Measurements from ENCODE around the gene FOXN3.

FOXN3 gene

GRCh38 chr14:89399157-89399556 is 17.9 kb downstream of the FOXN3 start:
- WGBS (ENCODE audit: insufficient coverage, insufficient read length): no CpG with 5 or more reads among the region's 7 CpGs
- DNase-seq (ENCODE audit: low read depth, low spot score): no peak
- Histone ChIP-seq H3K4me3 (ENCODE audit: low read length) (no peak overlapping the region), H3K36me3 (ENCODE audit: control insufficient read depth, insufficient read depth, low read length) (no peaks in the 10 kb centered on the region), H3K27ac (ENCODE audit: low read length) (no peak overlapping the region), H3K4me1 (ENCODE audit: control insufficient read depth, insufficient read depth, low read length) (peaks cover 4% of the 10 kb centered on the region; the same call in 1 of the 2 replicates), H3K27me3 (ENCODE audit: control insufficient read depth, insufficient read depth, low read length) (no peaks in the 10 kb centered on the region), H3K9me3 (ENCODE audit: control insufficient read depth, insufficient read depth, low read length) (no peaks in the 10 kb centered on the region)

DNA sequence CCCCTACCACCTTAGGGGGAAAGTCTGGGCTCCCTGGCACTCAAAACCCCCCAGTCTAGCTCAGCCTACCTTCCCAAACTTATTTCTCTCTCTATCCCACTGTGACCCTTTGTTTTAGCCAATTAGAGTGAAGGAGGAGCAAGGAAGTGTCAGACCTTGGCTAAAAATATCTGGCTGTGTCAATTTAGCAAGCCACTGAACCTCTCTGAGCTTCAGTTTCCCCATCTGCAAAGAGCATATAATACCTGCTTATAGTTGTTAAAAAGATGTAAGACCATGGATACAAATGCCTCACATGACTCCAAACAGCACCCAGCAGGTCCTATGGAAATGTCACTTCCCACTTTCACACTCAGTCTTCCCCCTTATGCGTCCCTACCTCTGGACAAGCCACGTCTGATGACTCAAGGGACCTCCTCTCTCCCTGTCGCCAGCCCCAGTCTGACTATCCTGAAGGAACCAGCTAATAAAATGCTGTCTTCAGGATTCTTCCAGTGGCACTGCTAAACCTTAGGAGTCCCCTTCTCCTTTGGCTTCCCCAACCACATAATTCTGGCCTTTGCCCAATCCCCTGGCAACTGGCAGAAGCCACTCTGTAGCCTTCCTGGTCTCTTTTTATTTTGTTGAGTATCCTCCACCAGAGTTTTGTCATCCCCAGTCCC is 19.3 kb downstream of the FOXN3 start:
- no CpG with 5 or more reads among the region's 3 CpGs for WGBS (ENCODE audit: insufficient coverage, insufficient read length)
- no peak for DNase-seq (ENCODE audit: low read depth, low spot score)
- Histone ChIP-seq H3K27me3 (ENCODE audit: control insufficient read depth, insufficient read depth, low read length) (no peaks in the 10 kb centered on the region), H3K36me3 (ENCODE audit: control insufficient read depth, insufficient read depth, low read length) (no peaks in the 10 kb centered on the region), H3K4me3 (ENCODE audit: low read length) (no peak overlapping the region), H3K27ac (ENCODE audit: low read length) (no peak overlapping the region), H3K4me1 (ENCODE audit: control insufficient read depth, insufficient read depth, low read length) (peaks cover 4% of the 10 kb centered on the region; the same call in 1 of the 2 replicates), H3K9me3 (ENCODE audit: control insufficient read depth, insufficient read depth, low read length) (no peaks in the 10 kb centered on the region)

- Histone ChIP-seq H3K4me3 (ENCODE audit: low read length) (no peak overlapping the region), H3K4me1 (ENCODE audit: control insufficient read depth, insufficient read depth, low read length) (peaks cover 4% of the 10 kb centered on the region; the same call in 1 of the 2 replicates), H3K36me3 (ENCODE audit: control insufficient read depth, insufficient read depth, low read length) (no peaks in the 10 kb centered on the region), H3K9me3 (ENCODE audit: control insufficient read depth, insufficient read depth, low read length) (no peaks in the 10 kb centered on the region), H3K27ac (ENCODE audit: low read length) (no peak overlapping the region), H3K27me3 (ENCODE audit: control insufficient read depth, insufficient read depth, low read length) (no peaks in the 10 kb centered on the region)
- DNase-seq (ENCODE audit: low read depth, low spot score): no peak
- no CpG with 5 or more reads among the region's 4 CpGs for WGBS (ENCODE audit: insufficient coverage, insufficient read length)
Measured at GRCh38 chr14:89394972-89395371, 22.1 kb downstream of the FOXN3 start.

DNA sequence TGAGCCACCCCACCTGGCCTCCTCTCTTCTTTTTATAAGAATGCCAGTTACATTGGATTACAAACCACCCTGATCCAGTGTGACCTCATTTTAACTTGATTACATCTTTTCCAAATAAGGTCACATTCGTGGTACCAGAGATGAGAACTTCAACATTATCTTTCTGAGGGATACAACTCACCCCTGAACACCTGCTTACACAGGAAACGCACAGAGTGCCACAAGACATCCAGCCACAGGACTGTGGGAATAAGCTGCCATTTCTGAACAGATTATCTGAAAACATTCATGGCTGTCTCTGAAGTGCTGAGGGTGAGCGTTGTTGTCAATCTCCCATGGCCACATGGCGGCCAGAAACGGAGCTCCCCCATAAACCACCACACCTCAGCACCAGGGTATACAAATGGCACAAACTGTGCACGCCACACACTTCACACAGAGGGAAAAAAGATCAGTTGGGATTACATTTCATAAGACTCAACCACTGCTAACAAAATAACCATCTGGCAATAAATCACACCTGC is 23.7 kb downstream of the FOXN3 start:
- H3K27ac ChIP-seq (ENCODE audit: low read length): no peak overlapping the region
- no CpG with 5 or more reads among the region's 6 CpGs for WGBS (ENCODE audit: insufficient coverage, insufficient read length)
- H3K4me1 ChIP-seq (ENCODE audit: control insufficient read depth, insufficient read depth, low read length): peaks cover 1% of the 10 kb centered on the region; the same call in 1 of the 2 replicates

GRCh38 chr14:89392181-89392580 is 24.9 kb downstream of the FOXN3 start:
- no peaks in the 10 kb centered on the region for H3K36me3 ChIP-seq (ENCODE audit: control insufficient read depth, insufficient read depth, low read length)
- no peak overlapping the region for H3K27ac ChIP-seq (ENCODE audit: low read length)
- H3K4me1 ChIP-seq (ENCODE audit: control insufficient read depth, insufficient read depth, low read length): peaks cover 1% of the 10 kb centered on the region; the same call in 1 of the 2 replicates
- no peak for DNase-seq (ENCODE audit: low read depth, low spot score)
- no peaks in the 10 kb centered on the region for H3K27me3 ChIP-seq (ENCODE audit: control insufficient read depth, insufficient read depth, low read length)
- no CpG with 5 or more reads among the region's 5 CpGs for WGBS (ENCODE audit: insufficient coverage, insufficient read length)
- no peak overlapping the region for H3K4me3 ChIP-seq (ENCODE audit: low read length)
- no peaks in the 10 kb centered on the region for H3K9me3 ChIP-seq (ENCODE audit: control insufficient read depth, insufficient read depth, low read length)

More for the DNA sequence above, 23.7 kb downstream of the FOXN3 start:
- H3K4me3 ChIP-seq (ENCODE audit: low read length): no peak overlapping the region
- no peak for DNase-seq (ENCODE audit: low read depth, low spot score)
- no peaks in the 10 kb centered on the region for H3K27me3 ChIP-seq (ENCODE audit: control insufficient read depth, insufficient read depth, low read length)
- no peaks in the 10 kb centered on the region for H3K9me3 ChIP-seq (ENCODE audit: control insufficient read depth, insufficient read depth, low read length)
- H3K36me3 ChIP-seq (ENCODE audit: control insufficient read depth, insufficient read depth, low read length): no peaks in the 10 kb centered on the region

DNA sequence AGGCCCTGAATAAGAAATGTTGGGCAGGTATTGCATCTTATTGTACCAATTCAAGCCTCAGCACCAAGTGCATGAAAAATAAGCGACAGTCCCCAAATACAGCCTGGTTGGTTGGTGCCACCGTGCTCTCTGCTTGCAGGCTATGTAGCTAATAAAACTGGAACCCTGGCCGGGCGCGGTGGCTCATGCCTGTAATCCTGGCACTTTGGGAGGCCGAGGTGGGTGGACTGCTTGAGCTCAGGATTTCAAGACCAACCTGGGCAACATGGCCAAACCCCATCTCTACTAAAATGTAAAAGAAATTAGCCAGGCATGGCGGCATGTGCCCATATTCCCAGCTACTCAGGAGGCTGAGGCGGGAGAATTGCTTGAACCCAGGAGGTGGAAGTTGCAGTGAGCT is 25.5 kb downstream of the FOXN3 start:
- no peak for DNase-seq (ENCODE audit: low read depth, low spot score)
- no peak overlapping the region for H3K27ac ChIP-seq (ENCODE audit: low read length)
- no peak overlapping the region for H3K4me3 ChIP-seq (ENCODE audit: low read length)
- H3K9me3 ChIP-seq (ENCODE audit: control insufficient read depth, insufficient read depth, low read length): no peaks in the 10 kb centered on the region
- H3K27me3 ChIP-seq (ENCODE audit: control insufficient read depth, insufficient read depth, low read length): no peaks in the 10 kb centered on the region
- WGBS (ENCODE audit: insufficient coverage, insufficient read length): no CpG with 5 or more reads among the region's 8 CpGs
- peaks cover 1% of the 10 kb centered on the region; the same call in 1 of the 2 replicates for H3K4me1 ChIP-seq (ENCODE audit: control insufficient read depth, insufficient read depth, low read length)
- no peaks in the 10 kb centered on the region for H3K36me3 ChIP-seq (ENCODE audit: control insufficient read depth, insufficient read depth, low read length)

- no peak for DNase-seq (ENCODE audit: low read depth, low spot score)
- Histone ChIP-seq H3K4me3 (ENCODE audit: low read length) (no peak overlapping the region), H3K27ac (ENCODE audit: low read length) (no peak overlapping the region), H3K9me3 (ENCODE audit: control insufficient read depth, insufficient read depth, low read length) (no peaks in the 10 kb centered on the region), H3K4me1 (ENCODE audit: control insufficient read depth, insufficient read depth, low read length) (peaks cover 3% of the 10 kb centered on the region), H3K27me3 (ENCODE audit: control insufficient read depth, insufficient read depth, low read length) (no peaks in the 10 kb centered on the region), H3K36me3 (ENCODE audit: control insufficient read depth, insufficient read depth, low read length) (no peaks in the 10 kb centered on the region)
- WGBS (ENCODE audit: insufficient coverage, insufficient read length): no CpG with 5 or more reads among the region's 9 CpGs
Measured at GRCh38 chr14:89391123-89391522, 25.9 kb downstream of the FOXN3 start.

- no peak overlapping the region for H3K27ac ChIP-seq (ENCODE audit: low read length)
- no peaks in the 10 kb centered on the region for H3K27me3 ChIP-seq (ENCODE audit: control insufficient read depth, insufficient read depth, low read length)
- H3K4me3 ChIP-seq (ENCODE audit: low read length): no peak overlapping the region
- H3K9me3 ChIP-seq (ENCODE audit: control insufficient read depth, insufficient read depth, low read length): no peaks in the 10 kb centered on the region
- no CpG with 5 or more reads among the region's 5 CpGs for WGBS (ENCODE audit: insufficient coverage, insufficient read length)
- no peaks in the 10 kb centered on the region for H3K36me3 ChIP-seq (ENCODE audit: control insufficient read depth, insufficient read depth, low read length)
- H3K4me1 ChIP-seq (ENCODE audit: control insufficient read depth, insufficient read depth, low read length): peaks cover 5% of the 10 kb centered on the region
- DNase-seq (ENCODE audit: low read depth, low spot score): no peak
Measured at GRCh38 chr14:89388853-89389252, 28.2 kb downstream of the FOXN3 start.

- H3K9me3 ChIP-seq (ENCODE audit: control insufficient read depth, insufficient read depth, low read length): no peaks in the 10 kb centered on the region
- WGBS (ENCODE audit: insufficient coverage, insufficient read length): no CpG with 5 or more reads among the region's 15 CpGs
- DNase-seq (ENCODE audit: low read depth, low spot score): no peak
- H3K27ac ChIP-seq (ENCODE audit: low read length): no peak overlapping the region
- peaks cover 5% of the 10 kb centered on the region for H3K4me1 ChIP-seq (ENCODE audit: control insufficient read depth, insufficient read depth, low read length)
- H3K36me3 ChIP-seq (ENCODE audit: control insufficient read depth, insufficient read depth, low read length): no peaks in the 10 kb centered on the region
- no peak overlapping the region for H3K4me3 ChIP-seq (ENCODE audit: low read length)
- no peaks in the 10 kb centered on the region for H3K27me3 ChIP-seq (ENCODE audit: control insufficient read depth, insufficient read depth, low read length)
Measured at GRCh38 chr14:89387922-89388685, 28.9 kb downstream of the FOXN3 start.

DNA sequence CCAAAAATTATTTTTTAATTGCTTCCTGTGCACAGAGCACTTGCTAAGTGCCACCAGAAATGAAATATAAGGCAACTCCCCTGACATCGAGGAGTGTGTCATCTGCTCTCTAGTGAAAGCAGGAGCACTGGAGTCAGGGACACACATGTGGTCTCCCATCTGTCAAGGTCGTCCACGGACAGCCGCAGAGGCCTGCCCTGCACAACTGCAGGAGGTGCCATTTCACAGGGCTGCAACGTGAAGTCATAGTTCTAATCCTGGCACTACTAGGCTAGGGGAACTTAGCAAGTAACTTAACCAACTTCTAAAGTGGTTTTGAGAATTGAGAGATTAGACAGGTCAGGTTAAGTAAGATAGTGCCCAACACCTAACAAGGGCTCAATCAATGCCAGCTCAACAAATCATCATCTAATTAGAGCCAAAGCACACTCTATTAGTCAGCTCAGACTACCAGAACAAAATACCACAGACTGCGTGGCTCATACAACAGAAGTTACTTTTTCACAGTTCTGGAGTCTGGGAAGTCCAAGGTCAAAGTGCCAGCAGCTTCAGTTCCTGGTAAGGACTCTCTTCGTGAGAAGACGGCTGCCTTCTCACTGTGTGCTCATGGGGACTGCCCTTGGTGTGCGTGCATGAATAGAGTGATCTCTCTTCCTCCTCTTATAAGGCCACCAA is 30.7 kb downstream of the FOXN3 start:
- peaks cover 5% of the 10 kb centered on the region for H3K4me1 ChIP-seq (ENCODE audit: control insufficient read depth, insufficient read depth, low read length)
- no peak overlapping the region for H3K27ac ChIP-seq (ENCODE audit: low read length)
- no peak overlapping the region for H3K4me3 ChIP-seq (ENCODE audit: low read length)
- H3K9me3 ChIP-seq (ENCODE audit: control insufficient read depth, insufficient read depth, low read length): no peaks in the 10 kb centered on the region
- DNase-seq (ENCODE audit: low read depth, low spot score): no peak
- H3K36me3 ChIP-seq (ENCODE audit: control insufficient read depth, insufficient read depth, low read length): no peaks in the 10 kb centered on the region
- no peaks in the 10 kb centered on the region for H3K27me3 ChIP-seq (ENCODE audit: control insufficient read depth, insufficient read depth, low read length)
- WGBS (ENCODE audit: insufficient coverage, insufficient read length): no CpG with 5 or more reads among the region's 9 CpGs
